Stomach (tissue), 4 donors: ENCODE results near the gene DDHD1.

Experiments
- CTCF ChIP-seq, 7 experiments: fragments of 450-650 bp in 4 of 7; fragments of 200-600 bp in 3 of 7; sonication (generic) in 3 of 7; IDR thresholded peaks; one replicate each; pipeline ENCODE4 v1.5.1; 2016 to 2019; ENCODE audit warnings: antibody characterized with exemption in 7 of 7, control low read depth in 2 of 7, mild to moderate bottlenecking in 1 of 7
- EP300 ChIP-seq: sonication (generic); formaldehyde crosslinking; IDR thresholded peaks from one replicate; pipeline ENCODE4 v1.6.1; 2017; ENCODE audit warnings: antibody characterized with exemption
- POLR2AphosphoS5 ChIP-seq, 3 donors: sonication (generic); formaldehyde crosslinking; IDR thresholded peaks; one replicate each; pipeline ENCODE4 v1.6.1; 2016; ENCODE audit warnings: antibody characterized with exemption in 3 of 3

DNA sequence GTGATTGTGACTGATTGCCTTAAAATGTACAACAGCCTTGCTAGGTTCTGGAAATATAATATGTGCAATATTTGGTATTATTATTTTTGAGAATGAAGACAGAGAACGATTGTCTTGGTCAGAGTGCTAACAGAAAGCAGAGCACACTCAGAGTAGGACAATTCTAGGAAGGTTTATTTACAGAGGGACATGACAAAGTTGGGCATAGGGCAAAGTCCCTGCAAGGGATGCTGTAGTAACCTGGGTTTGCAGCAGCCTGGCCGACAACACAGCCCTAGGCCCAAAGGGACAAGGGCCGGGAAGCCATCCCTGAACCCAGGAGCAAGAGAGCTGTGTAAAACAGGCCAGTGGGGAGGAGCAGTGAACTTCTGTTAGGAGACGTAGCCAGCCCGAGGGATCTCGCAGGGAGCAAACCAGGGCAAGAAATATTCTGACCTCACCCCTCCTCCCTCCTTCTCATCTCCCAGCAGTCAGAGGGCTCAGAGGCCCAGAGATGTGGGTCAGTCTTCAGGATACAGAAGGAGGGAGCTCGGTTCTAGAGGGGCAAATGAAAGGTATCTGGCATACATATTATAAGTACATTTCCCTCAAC, 151.2 kb downstream of the DDHD1 start:
- no peak for TF ChIP-seq CTCF (IDR thresholded peaks at IDR 0.05)
- no peak for TF ChIP-seq EP300
- TF ChIP-seq POLR2AphosphoS5 (IDR thresholded peaks at IDR 0.05) = no peak
